Erythroblast (primary cell): ENCODE results near the gene SLC6A17.

Source experiments
- GATA1 ChIP-seq: IDR thresholded peaks from 2 replicates; pipeline ENCODE4 v1.6.1; 2011; ENCODE audit warnings: low read depth, mild to moderate bottlenecking, control low read depth, low read length, moderate library complexity
- POLR2A ChIP-seq: IDR thresholded peaks from 2 replicates; pipeline ENCODE4 v1.6.1; 2011; ENCODE audit warnings: mild to moderate bottlenecking, low read length

DNA sequence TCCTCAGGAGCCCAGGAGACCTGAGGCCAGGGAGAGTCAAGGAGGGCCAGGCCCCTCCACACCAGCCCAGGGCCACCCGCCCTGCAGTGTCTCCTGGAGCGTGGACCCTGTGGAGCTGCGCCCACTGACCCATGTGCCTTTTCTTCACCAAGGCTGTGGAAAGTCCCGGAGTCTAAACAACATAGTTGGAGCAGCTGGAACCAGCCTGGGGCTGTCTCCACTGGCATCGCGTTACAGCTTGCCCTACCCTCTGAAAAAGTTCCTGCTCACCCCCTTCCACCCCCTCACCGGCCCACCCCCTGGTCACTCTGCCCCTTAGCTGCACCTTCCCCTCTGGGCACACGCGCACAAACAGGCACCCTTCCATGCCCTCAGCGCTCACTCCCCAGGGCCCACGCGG is 78.1 kb downstream of the SLC6A17 start:
- TF ChIP-seq POLR2A (no peak), GATA1 (no peak)
